WERI-Rb-1 (cell line): ENCODE measurements around the gene RAB19.

Experiments used
- DNase-seq: peaks from one replicate; pipeline ENCODE4 v3.0.0-alpha.2; 2020
- H3K27ac ChIP-seq: fragments of 250-450 bp; sonication (Bioruptor Pico); 2 replicates; pipeline ENCODE4 v1.5.1; 2020; ENCODE audit warnings: mild to moderate bottlenecking, moderate library complexity
- H3K27me3 ChIP-seq: fragments of 250-450 bp; sonication (Bioruptor Pico); 2 replicates; pipeline ENCODE4 v1.5.1; 2021; ENCODE audit warnings: mild to moderate bottlenecking, low read depth, moderate library complexity; ENCODE audit not compliant: insufficient read depth, severe bottlenecking
- H3K36me3 ChIP-seq: fragments of 250-450 bp; sonication (Bioruptor Pico); 2 replicates; pipeline ENCODE4 v1.5.1; 2020; ENCODE audit warnings: mild to moderate bottlenecking, moderate library complexity
- H3K4me3 ChIP-seq: 2 replicates; pipeline ENCODE4 v1.5.1; 2011; ENCODE audit warnings: low read depth, mild to moderate bottlenecking, control low read depth, low read length
- H3K9me3 ChIP-seq: fragments of 250-450 bp; sonication (Bioruptor Pico); 2 replicates; pipeline ENCODE4 v1.5.1; 2021; ENCODE audit warnings: mild to moderate bottlenecking, moderate library complexity; ENCODE audit not compliant: severe bottlenecking
- TF ChIP-seq, protein P1 (sequence below): IDR thresholded peaks from 2 replicates; pipeline ENCODE4 v1.5.1; 2011; ENCODE audit warnings: low read depth, mild to moderate bottlenecking, control low read depth, inconsistent platforms, low read length

Gene RAB19

DNA sequence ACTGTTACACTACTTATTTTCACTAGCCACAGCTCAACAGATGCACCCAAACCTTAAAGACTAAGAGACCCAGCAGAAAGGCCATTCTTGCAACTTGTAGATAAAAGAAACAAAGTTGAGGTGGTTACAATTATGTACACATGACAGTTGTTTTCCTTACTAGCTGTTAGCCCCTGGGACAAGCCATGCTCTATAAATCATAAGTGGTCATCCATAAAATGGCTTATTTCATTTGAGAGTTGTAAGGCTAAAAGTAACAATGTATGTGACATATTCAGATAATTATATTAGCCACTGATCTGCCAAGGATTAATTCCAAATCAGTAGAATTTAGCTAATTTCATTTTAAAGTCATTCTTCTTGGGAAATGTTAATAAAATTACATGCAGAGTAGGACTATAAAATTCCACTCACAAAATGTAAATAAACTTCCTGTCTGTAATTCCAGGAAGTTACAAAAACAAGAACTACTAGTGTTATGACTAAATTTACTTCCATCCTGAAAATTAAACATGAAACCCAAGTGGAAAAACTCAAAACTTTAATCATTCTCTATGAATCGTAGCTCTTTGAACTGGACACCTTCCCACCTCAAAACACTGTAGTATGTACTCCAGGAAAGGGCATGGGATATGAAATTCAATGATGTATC lies 18.8 kb upstream of the RAB19 start:
- TF ChIP-seq, protein P1, sequence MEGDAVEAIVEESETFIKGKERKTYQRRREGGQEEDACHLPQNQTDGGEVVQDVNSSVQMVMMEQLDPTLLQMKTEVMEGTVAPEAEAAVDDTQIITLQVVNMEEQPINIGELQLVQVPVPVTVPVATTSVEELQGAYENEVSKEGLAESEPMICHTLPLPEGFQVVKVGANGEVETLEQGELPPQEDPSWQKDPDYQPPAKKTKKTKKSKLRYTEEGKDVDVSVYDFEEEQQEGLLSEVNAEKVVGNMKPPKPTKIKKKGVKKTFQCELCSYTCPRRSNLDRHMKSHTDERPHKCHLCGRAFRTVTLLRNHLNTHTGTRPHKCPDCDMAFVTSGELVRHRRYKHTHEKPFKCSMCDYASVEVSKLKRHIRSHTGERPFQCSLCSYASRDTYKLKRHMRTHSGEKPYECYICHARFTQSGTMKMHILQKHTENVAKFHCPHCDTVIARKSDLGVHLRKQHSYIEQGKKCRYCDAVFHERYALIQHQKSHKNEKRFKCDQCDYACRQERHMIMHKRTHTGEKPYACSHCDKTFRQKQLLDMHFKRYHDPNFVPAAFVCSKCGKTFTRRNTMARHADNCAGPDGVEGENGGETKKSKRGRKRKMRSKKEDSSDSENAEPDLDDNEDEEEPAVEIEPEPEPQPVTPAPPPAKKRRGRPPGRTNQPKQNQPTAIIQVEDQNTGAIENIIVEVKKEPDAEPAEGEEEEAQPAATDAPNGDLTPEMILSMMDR = no peak
- H3K27ac ChIP-seq = no peak overlapping the region
- DNase-seq = no peak

DNA sequence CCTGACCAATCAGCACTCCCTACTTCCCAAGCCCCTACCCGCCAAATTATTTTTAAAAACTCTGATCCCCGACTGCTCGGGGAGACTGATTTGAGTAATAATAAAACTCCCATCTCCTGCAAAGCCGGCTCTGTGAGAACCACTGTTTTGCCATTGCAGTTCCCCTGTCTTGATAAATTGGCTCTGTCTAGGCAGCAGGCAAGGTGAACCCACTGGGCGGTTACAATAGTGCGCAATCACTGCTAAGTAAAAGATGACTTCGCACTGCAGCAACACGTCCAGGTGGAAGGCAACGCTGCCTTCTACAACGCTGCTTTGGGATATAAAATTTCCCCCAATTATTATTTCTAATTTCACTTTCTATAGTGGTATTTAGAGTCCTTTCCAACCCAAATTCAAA lies 14.4 kb upstream of the RAB19 start:
- no peak overlapping the region for H3K27ac ChIP-seq
- TF ChIP-seq, protein P1 = no peak
- no peak for DNase-seq
- H3K4me3 ChIP-seq = no peak overlapping the region
- no peaks in the 10 kb centered on the region for H3K27me3 ChIP-seq
- no peaks in the 10 kb centered on the region; the same call in 1 of the 2 replicates for H3K36me3 ChIP-seq
- H3K9me3 ChIP-seq = no peaks in the 10 kb centered on the region

More for the DNA sequence above, 18.8 kb upstream of the RAB19 start:
- no peak overlapping the region for H3K4me3 ChIP-seq
- H3K36me3 ChIP-seq = peaks cover 16% of the 10 kb centered on the region
- no peaks in the 10 kb centered on the region for H3K27me3 ChIP-seq
- H3K9me3 ChIP-seq = no peaks in the 10 kb centered on the region

DNA sequence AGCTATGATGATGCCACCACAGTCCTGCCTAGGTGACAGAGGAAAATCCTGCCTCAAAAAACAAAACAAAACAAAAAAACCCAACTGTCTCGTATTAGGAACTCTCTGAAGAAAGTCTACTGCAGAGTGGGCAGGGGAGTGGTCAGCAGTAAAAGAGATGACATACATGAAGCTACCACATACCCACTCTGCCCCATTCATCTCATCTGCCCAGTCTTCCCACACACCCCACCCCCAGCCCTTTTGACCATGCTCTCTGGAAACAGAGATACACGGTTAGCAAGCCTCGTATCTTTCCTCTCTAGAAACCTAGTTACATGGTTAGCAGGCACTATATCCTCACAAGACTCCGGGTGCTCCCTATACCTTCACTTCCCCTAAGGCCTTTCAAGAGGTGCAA lies 13.8 kb upstream of the RAB19 start:
- Histone ChIP-seq H3K4me3 (no peak overlapping the region), H3K27ac (no peak overlapping the region), H3K36me3 (no peaks in the 10 kb centered on the region; the same call in 1 of the 2 replicates), H3K27me3 (no peaks in the 10 kb centered on the region), H3K9me3 (no peaks in the 10 kb centered on the region)
- TF ChIP-seq, protein P1 = no peak
- DNase-seq = no peak

DNA sequence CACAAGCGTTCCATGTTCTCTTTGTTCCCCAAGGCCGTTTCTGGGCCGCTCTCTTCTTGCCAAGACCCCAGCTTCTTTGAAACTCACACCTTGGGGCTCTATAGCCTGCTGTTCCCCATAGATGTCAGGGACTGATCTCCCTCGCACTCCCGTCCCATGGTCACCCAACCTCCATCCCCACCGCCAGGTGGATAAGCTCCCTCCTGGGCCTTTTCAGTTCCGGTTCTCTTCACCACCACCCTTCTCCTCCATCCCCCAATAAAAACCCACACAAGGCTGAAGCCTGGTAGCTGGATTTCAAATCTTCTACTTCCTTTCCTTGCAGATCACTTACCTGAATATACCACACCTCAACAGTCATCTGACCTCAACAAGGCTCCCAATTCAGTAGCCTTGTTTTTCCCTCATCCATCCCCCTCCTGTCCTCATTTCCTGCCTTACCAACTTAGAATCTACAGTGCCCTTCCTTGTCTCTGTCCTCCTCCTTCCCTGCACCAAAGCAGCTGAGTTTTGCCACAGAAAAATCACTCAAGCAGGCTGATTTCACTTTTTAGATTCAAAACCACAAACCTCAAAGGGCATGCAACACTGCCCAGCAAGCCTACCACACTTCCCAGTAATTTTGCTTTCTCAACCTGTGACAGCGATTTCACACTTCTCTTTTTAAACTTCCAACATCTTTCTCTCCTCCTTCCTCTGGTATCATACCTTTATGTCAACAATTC lies 13.2 kb upstream of the RAB19 start:
- H3K36me3 ChIP-seq = no peaks in the 10 kb centered on the region; the same call in none of the 2 replicates
- DNase-seq = no peak
- no peaks in the 10 kb centered on the region for H3K9me3 ChIP-seq
- no peak overlapping the region for H3K27ac ChIP-seq
- no peaks in the 10 kb centered on the region for H3K27me3 ChIP-seq
- TF ChIP-seq, protein P1 = no peak
- H3K4me3 ChIP-seq = no peak overlapping the region

DNA sequence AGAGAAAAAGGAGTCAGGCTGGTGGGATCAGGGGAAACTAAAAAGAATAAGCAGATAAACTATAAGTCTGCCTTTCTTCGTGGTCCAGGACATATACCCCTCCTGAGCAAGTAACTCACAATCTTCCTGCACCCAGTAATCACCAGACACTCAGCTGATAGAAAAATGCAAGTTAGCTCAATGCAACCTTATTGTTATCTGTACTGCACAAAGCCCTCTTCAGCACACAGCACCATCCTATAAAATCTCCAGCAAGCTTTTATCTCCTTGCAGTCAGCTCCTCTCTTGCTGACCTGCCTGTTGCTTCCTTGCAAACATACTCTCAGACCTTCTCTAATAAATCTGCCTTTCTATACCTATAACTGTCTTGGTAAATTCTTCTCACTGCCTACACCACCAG lies 12.2 kb upstream of the RAB19 start:
- Histone ChIP-seq H3K9me3 (no peaks in the 10 kb centered on the region), H3K27me3 (no peaks in the 10 kb centered on the region), H3K36me3 (no peaks in the 10 kb centered on the region; the same call in 1 of the 2 replicates), H3K27ac (no peak overlapping the region), H3K4me3 (no peak overlapping the region)
- no peak for DNase-seq
- TF ChIP-seq, protein P1 = no peak
